ENCODE results near the gene HHLA2.

Gene HHLA2

GRCh38 chr3:108394563-108394962, 98.2 kb downstream of the HHLA2 start:
- no peak for DNase-seq

GRCh38 chr3:108396336-108396735, 100.0 kb downstream of the HHLA2 start:
- DNase-seq = no peak

GRCh38 chr3:108398510-108398909, 102.2 kb downstream of the HHLA2 start:
- DNase-seq = no peak

- DNase-seq = no peak
These were observed 105.5 kb downstream of the HHLA2 start for GRCh38 chr3:108401836-108402235.

GRCh38 chr3:108403198-108403597, 106.8 kb downstream of the HHLA2 start:
- no peak for DNase-seq

DNA sequence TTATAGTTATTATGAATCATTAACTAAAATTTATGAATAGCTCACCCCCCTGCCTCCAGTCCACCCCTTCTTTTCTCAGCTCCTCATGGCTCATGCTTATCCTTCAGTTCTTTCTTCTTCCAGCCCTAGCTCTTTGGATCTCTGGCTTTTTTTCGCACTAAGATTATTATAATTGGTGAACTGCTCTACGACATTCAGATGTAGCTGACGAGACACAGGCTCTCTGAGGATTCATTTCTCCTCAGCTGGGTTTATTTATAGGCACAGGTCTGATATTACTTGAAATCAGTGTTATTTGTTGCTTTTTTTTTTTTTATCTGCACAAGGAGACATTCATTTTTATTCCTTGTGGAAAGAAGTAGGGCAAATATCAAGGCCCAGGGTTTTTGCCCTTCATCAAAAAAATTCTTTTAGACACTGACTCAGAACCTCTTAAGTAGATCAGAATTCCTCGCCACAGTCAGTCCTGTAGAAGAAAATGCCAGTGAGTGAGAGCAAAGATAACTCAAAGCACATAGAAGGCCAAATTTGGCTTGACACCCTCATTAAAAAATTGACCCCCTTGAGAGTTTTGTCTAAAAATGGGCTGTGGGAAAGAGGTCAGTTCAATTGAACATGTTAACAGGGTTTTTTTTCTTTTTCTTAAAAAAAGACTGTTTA, 107.5 kb downstream of the HHLA2 start:
- no peak for DNase-seq

DNA sequence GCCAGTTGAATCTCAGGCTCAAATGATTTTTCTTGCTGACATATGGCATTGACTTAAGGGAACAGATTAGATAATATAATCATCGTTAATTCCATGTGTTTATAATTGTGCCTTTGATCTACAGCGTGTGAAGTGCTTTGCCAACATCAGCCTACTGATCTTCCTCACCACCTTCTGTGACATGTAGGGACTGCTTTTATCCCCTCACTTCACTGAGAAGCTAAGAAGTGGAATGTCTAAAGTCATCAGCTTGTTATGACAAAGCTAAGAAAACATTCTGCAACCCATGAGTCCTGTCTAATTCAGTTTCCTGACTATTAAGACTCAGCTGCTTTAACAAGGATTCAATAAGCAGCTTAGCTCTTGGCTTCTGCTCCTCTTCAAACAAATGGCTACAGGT, 108.0 kb downstream of the HHLA2 start:
- no peak for DNase-seq

DNA sequence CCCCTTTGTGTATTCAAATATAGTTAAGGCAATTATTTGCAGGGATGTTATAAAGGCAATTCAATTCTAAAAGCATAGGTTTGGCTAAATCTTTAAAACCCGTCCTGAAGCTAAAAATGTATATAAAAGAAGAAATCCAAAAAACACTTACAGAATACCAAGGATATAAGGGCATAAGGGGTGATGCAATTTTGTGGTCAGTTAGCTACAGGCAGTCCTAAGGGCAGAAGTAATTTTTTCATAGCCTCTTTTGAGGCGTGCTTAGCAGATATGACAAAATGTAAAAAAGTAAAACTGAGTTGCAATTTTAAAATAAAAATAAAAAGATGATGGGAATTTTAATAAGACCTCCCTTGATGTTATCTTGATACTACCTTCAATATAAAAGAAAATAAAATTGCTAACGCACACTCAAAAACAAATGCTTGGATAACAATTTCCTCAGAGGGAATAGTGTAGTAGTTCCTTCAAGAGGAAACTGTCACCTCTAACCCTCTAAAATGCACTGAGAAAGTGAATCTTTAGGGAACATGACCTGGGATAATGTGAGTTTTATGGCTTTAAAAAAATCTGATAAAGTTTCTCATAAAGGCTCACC, 109.8 kb downstream of the HHLA2 start:
- DNase-seq = no peak

GRCh38 chr3:108406661-108407206, 110.4 kb downstream of the HHLA2 start:
- no peak for DNase-seq

- DNase-seq = no peak
These were observed 111.5 kb downstream of the HHLA2 start for GRCh38 chr3:108407886-108408285.

- no peak for DNase-seq
These were observed 112.8 kb downstream of the HHLA2 start for GRCh38 chr3:108408883-108409799.

DNA sequence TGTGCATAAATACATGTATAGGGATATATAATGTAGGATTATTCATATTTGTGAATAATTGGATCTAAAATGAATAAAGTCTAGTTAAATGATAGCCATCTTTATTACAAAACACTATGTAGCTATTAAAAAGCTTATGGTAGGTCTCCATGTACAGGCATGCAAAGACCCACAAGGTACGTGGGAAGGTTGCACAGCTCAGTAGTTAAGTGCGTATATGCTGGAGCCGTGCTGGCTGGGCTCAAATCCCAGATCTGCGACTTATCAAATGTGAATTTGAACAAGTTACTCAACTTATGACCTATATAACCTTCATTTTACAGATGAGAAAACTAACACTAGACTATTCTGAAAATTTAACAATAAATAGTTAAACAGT, 113.4 kb downstream of the HHLA2 start:
- DNase-seq = no peak

DNA sequence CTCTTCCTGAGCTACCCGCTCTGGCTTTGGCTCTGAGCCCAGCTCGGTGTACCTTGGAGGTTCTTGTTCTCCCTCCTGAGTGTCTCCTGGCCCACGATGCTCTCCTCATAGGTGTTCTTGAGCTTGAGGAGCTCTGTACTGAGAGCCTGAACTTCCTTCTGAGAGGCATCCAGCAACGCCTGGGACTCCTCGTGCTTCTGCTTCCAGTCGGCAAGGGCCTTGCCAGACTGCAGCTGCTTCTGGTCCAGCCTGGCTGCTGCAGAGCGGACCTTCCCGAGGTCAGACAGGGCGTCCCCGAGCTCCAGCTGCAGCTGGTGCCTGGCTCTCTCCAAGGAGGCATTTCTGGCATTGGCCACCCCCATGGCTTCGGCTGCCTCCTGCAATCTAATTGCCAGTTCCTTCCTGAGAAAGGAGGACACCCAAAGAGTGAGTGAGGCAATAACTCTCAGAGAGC, 114.2 kb downstream of the HHLA2 start:
- no peak for DNase-seq

GRCh38 chr3:108412121-108412750, 115.9 kb downstream of the HHLA2 start:
- no peak for DNase-seq

GRCh38 chr3:108414007-108414406, 117.7 kb downstream of the HHLA2 start:
- no peak for DNase-seq

- no peak for DNase-seq
These were observed 119.3 kb downstream of the HHLA2 start for GRCh38 chr3:108415661-108416060.

GRCh38 chr3:108416111-108416869, 119.9 kb downstream of the HHLA2 start:
- no peak for DNase-seq

- no peak for DNase-seq
These were observed 124.6 kb downstream of the HHLA2 start for GRCh38 chr3:108420926-108421325.
